HL-60 (cell line): Measurements from ENCODE around the gene MED9.

Source experiments
- GABPA ChIP-seq: IDR thresholded peaks from 2 replicates; pipeline ENCODE4 v1.6.1; 2012; ENCODE audit warnings: low read depth
- POLR2AphosphoS5 ChIP-seq: IDR thresholded peaks from 2 replicates; pipeline ENCODE4 v1.6.1; 2012; ENCODE audit warnings: low read depth
- TF ChIP-seq, protein P1 (sequence below): IDR thresholded peaks from one replicate; pipeline ENCODE4 v1.5.1; 2011; ENCODE audit warnings: low read length, control low read depth, inconsistent platforms; ENCODE audit not compliant: insufficient read depth
- TF ChIP-seq, protein P2 (sequence below): IDR thresholded peaks from 2 replicates; pipeline ENCODE4 v1.6.1; 2012; ENCODE audit warnings: low read depth; ENCODE audit not compliant: insufficient replicate concordance

DNA sequence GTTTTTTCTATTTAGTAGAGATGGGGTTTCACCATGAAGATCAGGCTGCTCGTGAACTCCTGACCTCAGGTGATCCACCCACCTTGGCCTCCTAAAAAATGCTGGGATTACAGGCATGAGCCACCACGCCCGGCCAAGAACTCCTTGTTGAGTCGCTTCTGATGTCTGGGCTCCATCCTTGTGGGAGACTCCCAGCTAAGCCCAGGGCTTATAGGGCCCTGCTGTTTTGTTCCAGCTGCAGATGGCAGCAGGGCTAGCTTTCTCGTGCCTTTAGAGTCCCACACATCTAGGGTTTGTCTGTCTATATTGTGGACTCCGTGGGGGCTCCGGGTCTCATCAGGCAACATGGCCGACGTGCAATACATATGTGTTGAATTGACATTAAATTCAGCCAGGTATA lies 39.3 kb upstream of the MED9 start:
- TF ChIP-seq GABPA: no peak
- TF ChIP-seq, protein P1, sequence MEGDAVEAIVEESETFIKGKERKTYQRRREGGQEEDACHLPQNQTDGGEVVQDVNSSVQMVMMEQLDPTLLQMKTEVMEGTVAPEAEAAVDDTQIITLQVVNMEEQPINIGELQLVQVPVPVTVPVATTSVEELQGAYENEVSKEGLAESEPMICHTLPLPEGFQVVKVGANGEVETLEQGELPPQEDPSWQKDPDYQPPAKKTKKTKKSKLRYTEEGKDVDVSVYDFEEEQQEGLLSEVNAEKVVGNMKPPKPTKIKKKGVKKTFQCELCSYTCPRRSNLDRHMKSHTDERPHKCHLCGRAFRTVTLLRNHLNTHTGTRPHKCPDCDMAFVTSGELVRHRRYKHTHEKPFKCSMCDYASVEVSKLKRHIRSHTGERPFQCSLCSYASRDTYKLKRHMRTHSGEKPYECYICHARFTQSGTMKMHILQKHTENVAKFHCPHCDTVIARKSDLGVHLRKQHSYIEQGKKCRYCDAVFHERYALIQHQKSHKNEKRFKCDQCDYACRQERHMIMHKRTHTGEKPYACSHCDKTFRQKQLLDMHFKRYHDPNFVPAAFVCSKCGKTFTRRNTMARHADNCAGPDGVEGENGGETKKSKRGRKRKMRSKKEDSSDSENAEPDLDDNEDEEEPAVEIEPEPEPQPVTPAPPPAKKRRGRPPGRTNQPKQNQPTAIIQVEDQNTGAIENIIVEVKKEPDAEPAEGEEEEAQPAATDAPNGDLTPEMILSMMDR: no peak
- TF ChIP-seq, protein P2, sequence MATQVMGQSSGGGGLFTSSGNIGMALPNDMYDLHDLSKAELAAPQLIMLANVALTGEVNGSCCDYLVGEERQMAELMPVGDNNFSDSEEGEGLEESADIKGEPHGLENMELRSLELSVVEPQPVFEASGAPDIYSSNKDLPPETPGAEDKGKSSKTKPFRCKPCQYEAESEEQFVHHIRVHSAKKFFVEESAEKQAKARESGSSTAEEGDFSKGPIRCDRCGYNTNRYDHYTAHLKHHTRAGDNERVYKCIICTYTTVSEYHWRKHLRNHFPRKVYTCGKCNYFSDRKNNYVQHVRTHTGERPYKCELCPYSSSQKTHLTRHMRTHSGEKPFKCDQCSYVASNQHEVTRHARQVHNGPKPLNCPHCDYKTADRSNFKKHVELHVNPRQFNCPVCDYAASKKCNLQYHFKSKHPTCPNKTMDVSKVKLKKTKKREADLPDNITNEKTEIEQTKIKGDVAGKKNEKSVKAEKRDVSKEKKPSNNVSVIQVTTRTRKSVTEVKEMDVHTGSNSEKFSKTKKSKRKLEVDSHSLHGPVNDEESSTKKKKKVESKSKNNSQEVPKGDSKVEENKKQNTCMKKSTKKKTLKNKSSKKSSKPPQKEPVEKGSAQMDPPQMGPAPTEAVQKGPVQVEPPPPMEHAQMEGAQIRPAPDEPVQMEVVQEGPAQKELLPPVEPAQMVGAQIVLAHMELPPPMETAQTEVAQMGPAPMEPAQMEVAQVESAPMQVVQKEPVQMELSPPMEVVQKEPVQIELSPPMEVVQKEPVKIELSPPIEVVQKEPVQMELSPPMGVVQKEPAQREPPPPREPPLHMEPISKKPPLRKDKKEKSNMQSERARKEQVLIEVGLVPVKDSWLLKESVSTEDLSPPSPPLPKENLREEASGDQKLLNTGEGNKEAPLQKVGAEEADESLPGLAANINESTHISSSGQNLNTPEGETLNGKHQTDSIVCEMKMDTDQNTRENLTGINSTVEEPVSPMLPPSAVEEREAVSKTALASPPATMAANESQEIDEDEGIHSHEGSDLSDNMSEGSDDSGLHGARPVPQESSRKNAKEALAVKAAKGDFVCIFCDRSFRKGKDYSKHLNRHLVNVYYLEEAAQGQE: no peak
- no peak for TF ChIP-seq POLR2AphosphoS5
